Trophoblast cell (in vitro differentiated cells and primary cell): ENCODE measurements around the gene PRPF6.

Source experiments
- DNase-seq, 2 donors: peaks; one replicate each; pipeline ENCODE4 v3.0.0-alpha.2; 2016
- H2AFZ ChIP-seq: 2 replicates; pipeline ENCODE4 v1.6.1; 2013; ENCODE audit warnings: low read length, moderate library complexity, mild to moderate bottlenecking; ENCODE audit not compliant: insufficient read depth, poor library complexity
- H2AK5ac ChIP-seq: 2 replicates; pipeline ENCODE4 v1.6.1; 2013; ENCODE audit warnings: mild to moderate bottlenecking, low read length
- H2BK120ac ChIP-seq: 2 replicates; pipeline ENCODE4 v1.6.1; 2013; ENCODE audit warnings: low read length, mild to moderate bottlenecking, moderate library complexity; ENCODE audit not compliant: insufficient read depth, poor library complexity
- H2BK12ac ChIP-seq: 2 replicates; pipeline ENCODE4 v1.6.1; 2013; ENCODE audit warnings: mild to moderate bottlenecking, low read length, moderate library complexity
- H2BK5ac ChIP-seq: 2 replicates; pipeline ENCODE4 v1.6.1; 2013; ENCODE audit warnings: low read length, low read depth, moderate library complexity, mild to moderate bottlenecking; ENCODE audit not compliant: poor library complexity
- H3K14ac ChIP-seq: 2 replicates; pipeline ENCODE4 v1.6.1; 2013; ENCODE audit warnings: mild to moderate bottlenecking, low read length
- H3K18ac ChIP-seq: 2 replicates; pipeline ENCODE4 v1.6.1; 2013; ENCODE audit warnings: mild to moderate bottlenecking, low read length
- H3K23ac ChIP-seq: 2 replicates; pipeline ENCODE4 v1.6.1; 2013; ENCODE audit warnings: low read length
- H3K27ac ChIP-seq: 2 replicates; pipeline ENCODE4 v1.5.1; 2013; ENCODE audit warnings: low read depth, mild to moderate bottlenecking, inconsistent platforms, low read length, moderate library complexity
- H3K27me3 ChIP-seq: 2 replicates; pipeline ENCODE4 v1.6.1; 2013; ENCODE audit warnings: inconsistent platforms, mild to moderate bottlenecking, low read length, moderate library complexity; ENCODE audit not compliant: insufficient read depth
- H3K36me3 ChIP-seq, 2 experiments: 1 replicate in 1 of 2; 2 replicates in 1 of 2; pipeline ENCODE4 v1.6.1; 2013; ENCODE audit warnings: low read length in 2 of 2, mild to moderate bottlenecking in 2 of 2, moderate library complexity in 1 of 2; ENCODE audit not compliant: insufficient read depth in 2 of 2, control insufficient read depth in 1 of 2
- H3K4ac ChIP-seq: 2 replicates; pipeline ENCODE4 v1.6.1; 2013; ENCODE audit warnings: low read depth, mild to moderate bottlenecking, low read length, moderate library complexity
- H3K4me1 ChIP-seq, 2 experiments: 1 replicate in 1 of 2; 2 replicates in 1 of 2; pipeline ENCODE4 v1.6.1; 2013; ENCODE audit warnings: low read length in 2 of 2, mild to moderate bottlenecking in 2 of 2, moderate library complexity in 1 of 2; ENCODE audit not compliant: insufficient read depth in 2 of 2, control insufficient read depth in 1 of 2
- H3K4me2 ChIP-seq: 2 replicates; pipeline ENCODE4 v1.6.1; 2013; ENCODE audit warnings: inconsistent platforms, mild to moderate bottlenecking, low read length, moderate library complexity
- H3K4me3 ChIP-seq: 2 replicates; pipeline ENCODE4 v1.5.1; 2013; ENCODE audit warnings: mild to moderate bottlenecking, low read depth, low read length, inconsistent platforms
- H3K79me1 ChIP-seq: one replicate; pipeline ENCODE4 v1.6.1; 2013; ENCODE audit warnings: low read length
- H3K79me2 ChIP-seq: 2 replicates; pipeline ENCODE4 v1.6.1; 2013; ENCODE audit warnings: low read length, mild to moderate bottlenecking; ENCODE audit not compliant: control insufficient read depth, insufficient read depth, poor library complexity
- H3K9ac ChIP-seq: 2 replicates; pipeline ENCODE4 v1.6.1; 2013; ENCODE audit warnings: mild to moderate bottlenecking, low read length
- H3K9me3 ChIP-seq: 2 replicates; pipeline ENCODE4 v1.6.1; 2013; ENCODE audit warnings: low read depth, mild to moderate bottlenecking, control low read depth, inconsistent platforms, low read length; ENCODE audit not compliant: insufficient read depth
- H4K12ac ChIP-seq: 2 replicates; pipeline ENCODE4 v1.6.1; 2013; ENCODE audit warnings: low read depth, mild to moderate bottlenecking, low read length, moderate library complexity
- H4K8ac ChIP-seq: 2 replicates; pipeline ENCODE4 v1.6.1; 2013; ENCODE audit warnings: low read depth, mild to moderate bottlenecking, low read length, moderate library complexity
- H4K91ac ChIP-seq: one replicate; pipeline ENCODE4 v1.6.1; 2013; ENCODE audit warnings: low read depth, mild to moderate bottlenecking, low read length, moderate library complexity
- WGBS: extraction: QIAGEN DNeasy Blood & Tissue Kit; methylation state at CpG from one replicate; pipeline ENCODE4 v1.1.7; 2013; ENCODE audit warnings: missing lambda C conversion rate; ENCODE audit not compliant: insufficient read length, insufficient coverage; ENCODE audit errors: extremely low coverage; 5-methylcytosine and 5-hydroxymethylcytosine counted together

The PRPF6 gene

DNA sequence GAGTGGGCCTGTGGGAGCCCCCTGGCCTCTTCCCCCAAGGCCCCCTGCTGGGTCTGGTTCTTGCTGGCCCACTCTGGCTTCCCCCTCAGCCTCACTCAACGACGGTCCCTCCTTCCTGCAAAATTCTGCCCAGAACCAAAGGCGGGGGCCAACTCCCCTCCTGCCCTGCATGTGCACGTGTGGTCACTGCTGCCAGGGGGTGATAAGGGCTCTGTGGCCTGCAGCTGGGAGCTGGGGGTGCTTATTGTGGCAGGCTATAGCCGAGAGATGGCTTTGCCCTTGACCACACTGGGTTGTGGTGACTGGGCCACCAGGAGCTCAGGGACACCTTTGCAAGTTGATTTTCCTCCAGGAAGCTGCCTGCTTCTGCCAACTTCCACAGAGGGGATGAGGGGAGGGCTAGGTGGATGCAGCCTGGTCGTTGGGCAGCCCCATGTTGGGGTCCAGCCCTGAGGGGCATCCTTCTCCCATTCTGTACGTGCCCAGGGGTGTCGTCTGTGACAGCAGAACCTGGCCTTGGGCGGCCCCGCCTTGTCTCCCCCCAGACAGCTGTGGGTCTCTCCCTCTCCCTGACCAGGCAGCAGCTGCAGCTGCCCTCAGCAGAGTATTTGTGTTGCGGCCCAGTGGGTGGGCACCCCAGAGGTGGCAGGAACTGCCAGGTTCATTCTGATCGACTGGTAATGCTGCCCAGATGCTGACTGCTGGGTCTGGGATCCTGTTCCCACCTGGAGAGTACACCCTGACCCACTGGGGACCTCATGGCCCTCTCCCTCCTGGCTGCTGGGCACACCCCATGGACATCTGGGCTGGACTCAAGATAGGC, 87.7 kb downstream of the PRPF6 start:
- no peak overlapping the region for H2AFZ ChIP-seq
- H3K79me1 ChIP-seq = peaks cover 2% of the 10 kb centered on the region
- DNase-seq = no peak
- H3K23ac ChIP-seq = no peak overlapping the region
- H4K8ac ChIP-seq = no peak overlapping the region
- peaks cover 3% of the 10 kb centered on the region for H3K79me2 ChIP-seq
- H2BK5ac ChIP-seq = no peak overlapping the region
- no peak overlapping the region for H2AK5ac ChIP-seq
- H3K36me3 ChIP-seq = peaks cover 9 to 17% of the 10 kb centered on the region in 2 experiments
- H3K4me3 ChIP-seq = no peak overlapping the region
- WGBS = no CpG with 5 or more reads among the region's 12 CpGs
- H2BK12ac ChIP-seq = no peak overlapping the region
- no peak overlapping the region for H4K12ac ChIP-seq
- H3K27me3 ChIP-seq = no peaks in the 10 kb centered on the region
- H3K4ac ChIP-seq = no peak overlapping the region
- no peaks in the 10 kb centered on the region for H3K9me3 ChIP-seq
- H2BK120ac ChIP-seq = no peak overlapping the region
- H3K27ac ChIP-seq = no peak overlapping the region
- H3K4me2 ChIP-seq = no peak overlapping the region
- H3K9ac ChIP-seq = no peak overlapping the region
- no peak overlapping the region for H4K91ac ChIP-seq
- H3K18ac ChIP-seq = no peak overlapping the region
- H3K4me1 ChIP-seq = peaks cover 8 to 11% of the 10 kb centered on the region in 2 experiments
- H3K14ac ChIP-seq = no peak overlapping the region

DNA sequence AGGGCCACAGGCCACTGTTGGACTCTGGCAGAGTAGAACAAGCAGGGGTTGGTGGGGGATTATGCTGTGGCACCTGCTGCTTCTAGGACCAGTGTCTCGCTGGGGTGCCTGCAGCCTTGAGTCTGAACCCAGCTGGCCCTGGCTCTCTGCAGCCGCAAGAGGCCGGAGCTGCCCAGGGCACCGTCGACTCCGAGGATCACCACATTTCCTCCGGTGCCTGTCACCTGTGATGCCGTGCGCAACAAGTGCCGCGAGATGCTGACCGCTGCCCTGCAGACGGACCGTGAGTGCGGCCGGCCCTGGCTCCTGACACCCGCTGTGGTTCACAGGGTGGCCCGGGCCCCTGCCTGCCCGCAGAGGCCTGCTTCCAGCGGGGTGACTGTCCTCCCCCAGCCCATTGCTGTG, 88.3 kb downstream of the PRPF6 start:
- Histone ChIP-seq H4K12ac (no peak overlapping the region), H3K4me1 (peaks cover 3 to 5% of the 10 kb centered on the region in 2 experiments), H3K79me2 (no peaks in the 10 kb centered on the region), H2BK12ac (no peak overlapping the region), H2BK5ac (no peak overlapping the region), H3K23ac (no peak overlapping the region), H4K8ac (no peak overlapping the region), H2AK5ac (no peak overlapping the region), H3K27ac (no peak overlapping the region), H3K36me3 (peaks cover 15 to 23% of the 10 kb centered on the region in 2 experiments), H3K79me1 (no peaks in the 10 kb centered on the region), H3K18ac (no peak overlapping the region), H3K4ac (no peak overlapping the region), H3K4me2 (no peak overlapping the region), H3K9ac (no peak overlapping the region), H3K9me3 (no peaks in the 10 kb centered on the region), H4K91ac (no peak overlapping the region), H3K14ac (no peak overlapping the region), H3K27me3 (no peaks in the 10 kb centered on the region), H2AFZ (no peak overlapping the region), H3K4me3 (no peak overlapping the region), H2BK120ac (no peak overlapping the region)
- DNase-seq = no peak
- no CpG with 5 or more reads among the region's 20 CpGs for WGBS

DNA sequence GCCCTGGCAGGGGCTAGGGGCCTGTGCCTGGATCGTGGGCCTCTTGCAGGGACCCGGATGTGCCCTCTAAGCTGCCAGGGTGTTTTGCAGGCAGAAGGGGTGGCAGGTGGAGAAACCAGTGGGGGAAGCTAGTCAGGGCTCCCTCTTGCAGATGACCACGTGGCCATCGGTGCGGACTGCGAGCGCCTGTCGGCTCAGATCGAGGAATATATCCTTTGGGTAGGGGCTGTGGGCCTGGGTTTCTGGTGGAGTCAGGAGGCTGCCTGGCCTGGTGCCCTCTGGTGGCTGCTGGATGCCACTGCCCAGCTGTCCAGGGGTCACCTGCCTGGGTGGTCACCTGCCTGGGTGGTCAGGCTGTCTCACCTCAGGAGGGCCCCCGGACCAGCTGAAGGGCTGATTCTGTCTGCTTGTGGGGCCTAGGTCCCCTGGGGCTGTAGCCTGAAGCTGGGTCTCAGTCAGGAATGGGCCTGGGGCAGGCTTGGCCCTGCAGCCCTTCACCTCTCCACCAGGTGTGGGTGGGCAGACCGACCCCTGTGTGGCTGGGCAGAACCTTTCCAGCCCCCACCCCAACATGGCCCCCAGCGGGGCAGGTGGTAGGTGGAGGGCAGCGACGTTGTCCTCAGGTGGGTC, 88.8 kb downstream of the PRPF6 start:
- H2BK120ac ChIP-seq = no peak overlapping the region
- H3K27ac ChIP-seq = no peak overlapping the region
- peaks cover 20 to 28% of the 10 kb centered on the region in 2 experiments for H3K36me3 ChIP-seq
- no peak overlapping the region for H4K12ac ChIP-seq
- H3K4me1 ChIP-seq = peaks cover 3% of the 10 kb centered on the region in 2 experiments
- no peak overlapping the region for H4K91ac ChIP-seq
- DNase-seq = peak in 1 of 2 donors; percentile 39
- H3K4me2 ChIP-seq = no peak overlapping the region
- no peak overlapping the region for H2BK12ac ChIP-seq
- H3K23ac ChIP-seq = no peak overlapping the region
- no peak overlapping the region for H3K18ac ChIP-seq
- H4K8ac ChIP-seq = no peak overlapping the region
- H3K9me3 ChIP-seq = no peaks in the 10 kb centered on the region
- no peak overlapping the region for H2AFZ ChIP-seq
- H3K9ac ChIP-seq = no peak overlapping the region
- H3K4ac ChIP-seq = no peak overlapping the region
- no peak overlapping the region for H2BK5ac ChIP-seq
- no peaks in the 10 kb centered on the region for H3K79me2 ChIP-seq
- H2AK5ac ChIP-seq = no peak overlapping the region
- no peak overlapping the region for H3K4me3 ChIP-seq
- no peak overlapping the region for H3K14ac ChIP-seq
- H3K27me3 ChIP-seq = no peaks in the 10 kb centered on the region
- no CpG with 5 or more reads among the region's 14 CpGs for WGBS
- no peaks in the 10 kb centered on the region for H3K79me1 ChIP-seq

DNA sequence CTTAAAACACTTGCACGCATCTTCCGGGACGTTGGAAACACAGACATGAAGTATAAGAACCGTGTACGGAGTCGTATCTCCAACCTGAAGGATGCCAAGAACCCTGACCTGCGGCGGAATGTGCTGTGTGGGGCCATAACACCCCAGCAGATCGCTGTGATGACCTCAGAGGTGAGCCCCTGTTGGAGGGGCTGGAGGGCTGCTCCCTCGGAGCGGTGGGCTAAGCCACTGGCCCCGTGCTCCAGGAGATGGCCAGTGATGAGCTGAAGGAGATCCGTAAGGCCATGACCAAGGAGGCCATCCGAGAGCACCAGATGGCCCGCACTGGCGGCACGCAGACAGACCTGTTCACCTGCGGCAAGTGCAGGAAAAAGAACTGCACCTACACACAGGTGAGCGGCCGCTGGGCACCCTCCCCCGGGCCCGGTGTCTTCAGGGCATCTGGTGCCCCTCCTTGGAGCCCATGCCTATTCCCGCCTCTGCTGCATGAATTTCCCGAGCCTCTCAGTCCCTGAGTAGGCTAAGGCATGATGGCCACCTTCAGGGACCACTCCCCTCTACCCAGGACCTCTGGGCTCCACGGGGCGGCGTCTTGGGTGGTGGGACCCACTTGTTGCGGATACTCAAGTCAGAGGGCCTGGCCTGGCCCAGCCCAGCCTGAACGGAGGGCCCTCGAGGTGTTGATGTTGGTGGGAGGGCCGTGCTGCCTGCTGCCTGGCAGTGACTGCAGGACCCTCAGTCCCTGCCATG, 89.5 kb downstream of the PRPF6 start:
- no peak for DNase-seq
- Histone ChIP-seq H3K4me2 (no peak overlapping the region), H3K9ac (no peak overlapping the region), H3K79me2 (no peaks in the 10 kb centered on the region), H3K27ac (no peak overlapping the region), H3K4me1 (peaks cover 3% of the 10 kb centered on the region in 2 experiments), H3K14ac (no peak overlapping the region), H3K27me3 (no peaks in the 10 kb centered on the region), H2AK5ac (no peak overlapping the region), H3K9me3 (no peaks in the 10 kb centered on the region), H2AFZ (no peak overlapping the region), H4K91ac (no peak overlapping the region), H2BK5ac (no peak overlapping the region), H3K18ac (no peak overlapping the region), H4K12ac (no peak overlapping the region), H2BK120ac (no peak overlapping the region), H3K79me1 (no peaks in the 10 kb centered on the region), H3K36me3 (peaks cover 21 to 32% of the 10 kb centered on the region in 2 experiments), H3K23ac (no peak overlapping the region), H3K4me3 (no peak overlapping the region), H2BK12ac (no peak overlapping the region), H3K4ac (no peak overlapping the region), H4K8ac (no peak overlapping the region)
- WGBS = no CpG with 5 or more reads among the region's 31 CpGs
